GM12891 (cell line): ENCODE measurements around the gene SECISBP2.

Experiments
- POLR2A ChIP-seq: IDR thresholded peaks from 2 replicates; pipeline ENCODE4 v1.6.1; 2011; ENCODE audit warnings: low read depth, low read length, control low read depth
- POLR2AphosphoS5 ChIP-seq: IDR thresholded peaks from 2 replicates; pipeline ENCODE4 v1.6.1; 2011; ENCODE audit warnings: low read depth, low read length, control low read depth
- POU2F2 ChIP-seq: IDR thresholded peaks from 2 replicates; pipeline ENCODE4 v1.6.1; 2011; ENCODE audit warnings: low read depth, mild to moderate bottlenecking, control low read depth, low read length, moderate library complexity
- SPI1 ChIP-seq: IDR thresholded peaks from 2 replicates; pipeline ENCODE4 v1.6.1; 2011; ENCODE audit warnings: low read depth, low read length, control low read depth
- TAF1 ChIP-seq: IDR thresholded peaks from 2 replicates; pipeline ENCODE4 v1.6.1; 2011; ENCODE audit warnings: low read depth, low read length, control low read depth

GRCh38 chr9:89361816-89362646 lies 43.7 kb downstream of the SECISBP2 start:
- TF ChIP-seq POLR2AphosphoS5 (peak; percentile 35; the same call in 1 of the 2 replicates), TAF1 (no peak), POLR2A (no peak), POU2F2 (no peak), SPI1 (no peak)
